ENCODE measurements around the gene IRF9.

DNA sequence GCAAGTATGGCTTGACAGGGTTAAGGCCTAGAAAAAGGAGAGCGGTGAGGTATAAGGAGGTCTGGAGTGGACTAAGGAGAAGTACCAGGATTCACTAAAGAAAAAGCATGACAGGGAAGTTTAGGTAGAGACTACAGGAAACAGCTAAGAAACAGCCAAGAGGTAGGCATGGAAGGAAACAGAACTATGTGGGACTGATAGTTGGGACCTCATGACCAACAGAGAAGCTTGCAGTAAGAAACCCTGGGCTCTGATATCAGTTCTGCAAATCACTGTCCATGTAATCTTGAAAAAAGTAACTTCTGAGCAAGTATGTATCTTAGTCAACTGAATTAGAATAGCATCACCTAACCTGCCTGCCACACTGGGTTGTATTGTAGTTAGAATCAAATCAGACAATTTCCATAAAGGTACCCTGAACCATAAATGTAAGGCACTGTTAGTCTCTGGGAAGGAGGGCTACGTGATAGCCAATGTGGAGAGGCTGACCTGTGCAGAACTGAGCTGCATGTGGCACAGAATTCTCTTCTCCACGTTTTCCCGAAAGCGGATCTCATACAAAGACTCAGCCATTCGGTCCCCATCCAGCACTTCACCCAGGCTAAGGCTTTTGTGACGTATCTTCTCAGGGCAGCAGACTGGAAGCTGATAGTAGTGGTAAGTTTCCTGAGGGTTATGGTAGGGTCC lies 33.3 kb downstream of the IRF9 start:
- TF ChIP-seq CTCF (IDR thresholded peaks at IDR 0.05 in 8 of 11, conservative IDR thresholded peaks at IDR 0.05 in 3 of 11), result no peak
- TF ChIP-seq POLR2A (IDR thresholded peaks at IDR 0.05), result no peak
- TF ChIP-seq POLR2AphosphoS5 (IDR thresholded peaks at IDR 0.05), result no peak

Data from spleen (tissue), 7 donors.